RWPE2 (cell line): Measurements from ENCODE around the gene DCTD.

Experiments
- ATAC-seq: fragments of 200-7000 bp; cut with Tn5 transposase; 3 replicates; pipeline ENCODE4 v1.9.1; 2021; ENCODE audit warnings: low read depth
- DNase-seq: peaks from one replicate; pipeline ENCODE4 v3.0.0-alpha.2; 2020; ENCODE audit warnings: low spot score
- H3K27ac ChIP-seq: fragments of 450-650 bp; 2 replicates; pipeline ENCODE4 v1.5.1; 2017; ENCODE audit warnings: mild to moderate bottlenecking; ENCODE audit not compliant: poor library complexity, severe bottlenecking
- H3K27me3 ChIP-seq: fragments of 250-450 bp; sonication (Bioruptor Pico); 2 replicates; pipeline ENCODE4 v1.5.1; 2021; ENCODE audit warnings: mild to moderate bottlenecking, moderate library complexity; ENCODE audit not compliant: insufficient read depth, poor library complexity, severe bottlenecking
- H3K36me3 ChIP-seq: fragments of 250-450 bp; sonication (Bioruptor Pico); 2 replicates; pipeline ENCODE4 v1.5.1; 2020; ENCODE audit warnings: low read depth, mild to moderate bottlenecking, moderate library complexity
- H3K4me1 ChIP-seq: fragments of 250-450 bp; sonication (Bioruptor Pico); 2 replicates; pipeline ENCODE4 v1.5.1; 2021; ENCODE audit warnings: mild to moderate bottlenecking, moderate library complexity; ENCODE audit not compliant: insufficient read depth, poor library complexity, severe bottlenecking
- H3K4me3 ChIP-seq: fragments of 250-450 bp; sonication (Bioruptor Pico); 2 replicates; pipeline ENCODE4 v1.5.1; 2021; ENCODE audit warnings: mild to moderate bottlenecking, moderate library complexity; ENCODE audit not compliant: severe bottlenecking
- H3K9me3 ChIP-seq: fragments of 250-450 bp; sonication (Bioruptor Pico); 2 replicates; pipeline ENCODE4 v1.5.1; 2021; ENCODE audit warnings: mild to moderate bottlenecking, moderate library complexity; ENCODE audit not compliant: severe bottlenecking
- TF ChIP-seq, protein P1 (sequence below): fragments of 450-650 bp; IDR thresholded peaks from one replicate; pipeline ENCODE4 v1.5.1; 2017; ENCODE audit warnings: mild to moderate bottlenecking, moderate library complexity; ENCODE audit not compliant: poor library complexity, severe bottlenecking

The DCTD gene

DNA sequence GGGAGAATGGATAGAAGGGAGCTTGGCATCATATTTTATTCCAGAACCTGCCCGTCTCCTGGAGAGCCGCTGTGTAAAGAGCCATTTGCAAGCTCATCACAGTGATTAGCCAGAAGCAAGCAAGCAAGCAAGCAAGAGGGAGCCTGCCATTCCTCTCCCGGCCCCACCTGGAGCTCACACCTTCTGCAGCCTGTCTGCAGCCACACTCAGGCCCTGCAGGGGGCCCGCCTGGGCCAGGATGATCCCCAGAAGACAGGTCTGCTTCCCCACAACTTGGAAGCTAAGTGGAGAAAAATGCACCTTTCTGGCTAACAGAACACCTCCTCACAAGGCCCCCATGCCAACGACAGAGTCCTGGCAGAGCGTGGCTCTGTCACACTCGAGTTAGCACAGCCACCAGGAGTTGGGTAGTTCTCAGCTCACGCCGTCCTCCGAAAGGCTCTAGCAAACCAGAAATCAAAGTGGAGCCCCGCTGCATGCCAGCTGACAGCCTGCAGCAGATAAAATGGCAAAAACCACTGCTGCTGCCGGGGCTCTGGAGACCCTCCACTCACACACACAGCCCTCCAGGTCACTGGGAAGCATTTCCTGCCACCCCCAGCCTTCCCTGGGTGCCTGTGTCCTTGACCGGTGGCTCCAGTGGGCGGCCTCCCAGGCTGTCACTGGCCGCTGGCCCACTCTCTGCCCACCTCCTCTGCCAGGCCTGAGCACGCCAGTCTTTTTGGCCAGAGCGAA lies 54.9 kb downstream of the DCTD start:
- H3K9me3 ChIP-seq = no peaks in the 10 kb centered on the region
- no peaks in the 10 kb centered on the region for H3K4me1 ChIP-seq
- ATAC-seq = 0 out of 3 replicates have a peak, but pooled peaks have one; percentile 26
- no peak overlapping the region for H3K4me3 ChIP-seq
- TF ChIP-seq, protein P1, sequence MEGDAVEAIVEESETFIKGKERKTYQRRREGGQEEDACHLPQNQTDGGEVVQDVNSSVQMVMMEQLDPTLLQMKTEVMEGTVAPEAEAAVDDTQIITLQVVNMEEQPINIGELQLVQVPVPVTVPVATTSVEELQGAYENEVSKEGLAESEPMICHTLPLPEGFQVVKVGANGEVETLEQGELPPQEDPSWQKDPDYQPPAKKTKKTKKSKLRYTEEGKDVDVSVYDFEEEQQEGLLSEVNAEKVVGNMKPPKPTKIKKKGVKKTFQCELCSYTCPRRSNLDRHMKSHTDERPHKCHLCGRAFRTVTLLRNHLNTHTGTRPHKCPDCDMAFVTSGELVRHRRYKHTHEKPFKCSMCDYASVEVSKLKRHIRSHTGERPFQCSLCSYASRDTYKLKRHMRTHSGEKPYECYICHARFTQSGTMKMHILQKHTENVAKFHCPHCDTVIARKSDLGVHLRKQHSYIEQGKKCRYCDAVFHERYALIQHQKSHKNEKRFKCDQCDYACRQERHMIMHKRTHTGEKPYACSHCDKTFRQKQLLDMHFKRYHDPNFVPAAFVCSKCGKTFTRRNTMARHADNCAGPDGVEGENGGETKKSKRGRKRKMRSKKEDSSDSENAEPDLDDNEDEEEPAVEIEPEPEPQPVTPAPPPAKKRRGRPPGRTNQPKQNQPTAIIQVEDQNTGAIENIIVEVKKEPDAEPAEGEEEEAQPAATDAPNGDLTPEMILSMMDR = no peak
- no peak for DNase-seq
- no peaks in the 10 kb centered on the region for H3K27me3 ChIP-seq
- no peaks in the 10 kb centered on the region for H3K36me3 ChIP-seq
- no peak overlapping the region for H3K27ac ChIP-seq

DNA sequence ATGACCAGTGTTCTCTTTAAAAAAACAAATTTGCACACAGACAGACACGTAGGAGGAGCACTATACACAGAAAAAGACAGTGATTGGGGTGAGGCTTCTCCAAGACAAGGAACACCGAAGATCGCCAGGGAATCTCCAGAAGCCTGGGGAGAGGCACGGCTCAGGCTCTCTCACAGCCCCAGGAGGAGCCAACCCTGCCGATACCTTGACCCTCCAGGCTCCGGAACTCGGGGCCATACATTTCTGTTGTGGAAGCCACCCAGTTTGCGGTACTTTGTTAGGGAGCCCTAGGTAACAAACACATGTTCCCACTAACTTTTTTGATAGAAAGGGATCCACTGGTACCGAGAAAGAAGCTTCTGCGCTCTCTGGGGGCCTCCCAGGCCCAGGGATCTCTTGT lies 55.8 kb downstream of the DCTD start:
- Histone ChIP-seq H3K36me3 (no peaks in the 10 kb centered on the region), H3K4me1 (no peaks in the 10 kb centered on the region), H3K4me3 (no peak overlapping the region), H3K27ac (no peak overlapping the region), H3K27me3 (no peaks in the 10 kb centered on the region), H3K9me3 (no peaks in the 10 kb centered on the region)
- no peak for DNase-seq
- TF ChIP-seq, protein P1 = no peak
- ATAC-seq = no peak

DNA sequence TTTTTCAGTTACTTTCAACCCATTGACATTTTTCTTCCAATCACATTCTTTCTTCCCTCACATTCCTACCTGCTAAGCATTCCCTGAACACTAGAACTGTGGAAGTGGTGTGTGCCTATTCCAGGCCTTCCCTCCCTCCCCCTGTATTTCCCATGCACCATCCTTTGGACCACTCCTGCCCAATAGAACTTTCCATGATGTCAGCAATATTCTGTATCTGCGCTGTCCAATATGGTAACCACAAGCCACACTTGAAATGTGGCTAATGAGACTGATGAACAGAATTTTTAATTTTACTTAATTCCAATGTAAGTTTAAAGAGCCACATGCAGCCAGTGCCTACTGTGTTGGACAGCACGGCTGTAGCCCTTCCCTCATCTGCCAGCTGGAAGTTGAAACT lies 57.5 kb downstream of the DCTD start:
- DNase-seq (no peak), ATAC-seq (no peak)
- TF ChIP-seq, protein P1 = no peak
- Histone ChIP-seq H3K27me3 (no peaks in the 10 kb centered on the region), H3K4me1 (no peaks in the 10 kb centered on the region), H3K9me3 (no peaks in the 10 kb centered on the region), H3K27ac (no peak overlapping the region), H3K36me3 (no peaks in the 10 kb centered on the region), H3K4me3 (no peak overlapping the region)

DNA sequence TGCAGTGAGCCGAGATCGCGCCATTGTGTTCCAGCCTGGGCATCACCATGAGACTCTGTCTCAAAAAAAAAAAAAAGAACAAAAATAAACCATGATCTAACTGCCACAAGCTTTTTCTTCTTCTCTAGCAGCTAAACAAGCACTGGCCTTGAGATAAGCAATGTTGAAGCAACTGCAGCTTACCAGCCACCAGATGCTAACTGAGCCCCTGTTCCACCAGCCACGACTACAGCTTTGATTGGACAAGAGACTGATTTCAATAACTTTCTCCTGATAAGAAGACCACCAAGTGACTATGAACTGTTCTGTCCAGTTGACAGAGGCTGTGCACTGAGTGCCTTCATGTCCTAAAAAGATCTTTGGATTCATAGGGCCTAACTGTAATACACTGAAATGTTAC lies 58.5 kb downstream of the DCTD start:
- H3K4me3 ChIP-seq = no peak overlapping the region
- ATAC-seq (no peak), DNase-seq (no peak)
- H3K9me3 ChIP-seq = no peaks in the 10 kb centered on the region
- no peak overlapping the region for H3K27ac ChIP-seq
- no peaks in the 10 kb centered on the region for H3K36me3 ChIP-seq
- TF ChIP-seq, protein P1 = no peak
- H3K27me3 ChIP-seq = no peaks in the 10 kb centered on the region
- no peaks in the 10 kb centered on the region for H3K4me1 ChIP-seq

DNA sequence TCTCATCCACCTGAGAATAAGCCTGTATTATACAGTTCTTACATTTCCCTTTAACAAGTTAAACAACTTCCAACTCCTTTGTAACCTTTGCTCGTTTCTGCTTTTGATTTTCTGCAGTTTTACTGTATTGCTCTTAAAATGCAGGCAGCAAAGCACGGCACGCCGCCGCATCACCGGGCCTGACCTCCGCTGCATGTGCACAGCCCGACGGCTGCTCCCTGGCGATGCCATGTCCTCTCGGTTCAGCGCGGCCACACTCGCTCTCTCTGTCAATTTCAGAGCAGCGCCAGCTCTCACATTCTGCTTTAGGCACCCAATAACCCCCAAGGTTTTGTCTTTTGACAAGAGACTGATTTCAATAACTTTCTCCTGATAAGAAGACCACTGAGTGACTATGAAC lies 60.3 kb downstream of the DCTD start:
- no peak for ATAC-seq

More for the DNA sequence above, 60.3 kb downstream of the DCTD start:
- TF ChIP-seq, protein P1 = no peak
- no peaks in the 10 kb centered on the region for H3K27me3 ChIP-seq
- H3K36me3 ChIP-seq = no peaks in the 10 kb centered on the region
- no peaks in the 10 kb centered on the region for H3K9me3 ChIP-seq
- H3K4me1 ChIP-seq = no peaks in the 10 kb centered on the region
- no peak overlapping the region for H3K4me3 ChIP-seq
- H3K27ac ChIP-seq = no peak overlapping the region
- DNase-seq = no peak
